ENCODE data around the gene CCNB3.

DNA sequence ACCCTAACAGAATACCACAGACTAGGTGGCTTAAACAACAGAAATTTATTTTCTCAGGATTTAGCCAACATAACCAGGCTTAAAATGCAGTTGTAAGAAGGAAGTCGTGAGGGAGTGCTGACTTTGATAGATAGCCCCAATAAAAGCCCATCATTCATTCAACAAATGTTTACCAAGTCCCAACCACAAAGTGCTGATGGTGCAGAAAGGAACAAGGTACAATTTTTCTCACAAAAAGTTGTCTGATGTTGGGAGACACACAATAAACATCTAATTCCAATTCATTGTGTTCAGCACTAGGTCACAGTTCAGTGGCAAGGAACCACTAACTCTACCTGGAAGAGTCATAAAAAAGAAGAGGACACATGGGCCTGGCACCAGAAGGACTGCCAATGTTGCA lies 46.0 kb upstream of the CCNB3 start:
- TF ChIP-seq, protein P1, sequence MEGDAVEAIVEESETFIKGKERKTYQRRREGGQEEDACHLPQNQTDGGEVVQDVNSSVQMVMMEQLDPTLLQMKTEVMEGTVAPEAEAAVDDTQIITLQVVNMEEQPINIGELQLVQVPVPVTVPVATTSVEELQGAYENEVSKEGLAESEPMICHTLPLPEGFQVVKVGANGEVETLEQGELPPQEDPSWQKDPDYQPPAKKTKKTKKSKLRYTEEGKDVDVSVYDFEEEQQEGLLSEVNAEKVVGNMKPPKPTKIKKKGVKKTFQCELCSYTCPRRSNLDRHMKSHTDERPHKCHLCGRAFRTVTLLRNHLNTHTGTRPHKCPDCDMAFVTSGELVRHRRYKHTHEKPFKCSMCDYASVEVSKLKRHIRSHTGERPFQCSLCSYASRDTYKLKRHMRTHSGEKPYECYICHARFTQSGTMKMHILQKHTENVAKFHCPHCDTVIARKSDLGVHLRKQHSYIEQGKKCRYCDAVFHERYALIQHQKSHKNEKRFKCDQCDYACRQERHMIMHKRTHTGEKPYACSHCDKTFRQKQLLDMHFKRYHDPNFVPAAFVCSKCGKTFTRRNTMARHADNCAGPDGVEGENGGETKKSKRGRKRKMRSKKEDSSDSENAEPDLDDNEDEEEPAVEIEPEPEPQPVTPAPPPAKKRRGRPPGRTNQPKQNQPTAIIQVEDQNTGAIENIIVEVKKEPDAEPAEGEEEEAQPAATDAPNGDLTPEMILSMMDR (conservative IDR thresholded peaks at IDR 0.05 in 1 of 2, IDR thresholded peaks at IDR 0.05 in 1 of 2; ENCODE audit: extremely low read depth in 1 of 2, insufficient read depth in 1 of 2, low read depth in 1 of 2, low read length in 2 of 2), result no peak
- no peak for TF ChIP-seq EZH2 (IDR thresholded peaks at IDR 0.05; ENCODE audit: borderline replicate concordance, low read length)
